Activated CD8-positive, alpha-beta memory T cell treated with anti-CD3 and anti-CD28 coated beads for 1 hour (primary cell): ENCODE measurements around the gene CAPN11.
A peak's percentile ranks its signal among the peaks of the same experiment; 100 is the strongest.

Experiments
- DNase-seq, 2 donors: peaks; one replicate each; pipeline ENCODE4 v3.0.0-alpha.2; 2020; ENCODE audit warnings: low read depth in 1 of 2; ENCODE audit errors: extremely low read depth in 1 of 2

Gene CAPN11

GRCh38 chr6:44152109-44152461 is 6.5 kb upstream of the CAPN11 start:
- no peak for DNase-seq

DNA sequence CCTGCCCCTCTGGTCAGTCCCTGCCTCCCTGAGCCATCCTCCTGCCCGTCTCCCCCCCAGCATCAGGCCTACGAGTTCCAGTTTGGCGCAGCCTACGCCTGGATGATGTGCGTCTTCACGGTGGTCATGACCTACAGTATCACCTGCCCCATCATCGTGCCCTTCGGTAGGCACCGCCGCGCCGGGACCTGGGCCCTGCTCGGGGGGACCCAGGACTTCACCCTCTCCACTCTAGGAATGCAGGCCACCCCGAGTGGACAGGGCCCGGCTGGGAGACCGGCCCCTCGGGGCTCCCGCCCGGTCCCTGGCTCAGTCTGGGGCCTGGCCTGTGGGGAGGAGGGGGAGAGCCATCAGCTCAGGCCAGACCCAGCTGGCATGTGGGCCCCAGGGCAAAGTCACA is 6.1 kb upstream of the CAPN11 start:
- DNase-seq, result no peak

GRCh38 chr6:44154067-44154466 is 4.6 kb upstream of the CAPN11 start:
- no peak for DNase-seq

GRCh38 chr6:44156494-44157151 is 2.0 kb upstream of the CAPN11 start:
- no peak for DNase-seq

GRCh38 chr6:44157152-44157521 is 1.5 kb upstream of the CAPN11 start:
- no peak for DNase-seq

- DNase-seq, result no peak
Measured at GRCh38 chr6:44161997-44162338, 3.3 kb downstream of the CAPN11 start.

- DNase-seq, result no peak
Measured at GRCh38 chr6:44162876-44163625, 4.4 kb downstream of the CAPN11 start.

GRCh38 chr6:44166116-44166515 is 7.5 kb downstream of the CAPN11 start:
- no peak for DNase-seq

- no peak for DNase-seq
Measured at GRCh38 chr6:44166591-44167184, 8.1 kb downstream of the CAPN11 start.

DNA sequence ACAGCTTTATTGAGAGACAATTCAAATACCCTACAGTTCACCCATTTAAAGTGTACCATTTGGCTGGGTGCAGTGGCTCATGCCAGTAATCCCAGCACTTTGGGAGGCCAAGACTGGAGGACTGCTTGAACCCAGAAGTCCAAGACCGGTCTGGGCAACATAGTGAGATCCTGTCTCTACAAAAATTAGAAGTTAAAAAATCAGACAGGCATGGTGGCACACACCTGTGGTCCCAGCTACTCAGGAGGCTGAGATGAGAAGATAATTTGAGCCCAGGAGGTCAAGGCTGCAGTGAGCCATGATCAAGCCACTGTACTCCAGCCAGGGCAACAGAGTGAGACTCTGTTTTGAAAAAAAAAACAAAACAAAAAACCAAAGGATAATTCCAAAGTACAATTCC is 8.9 kb downstream of the CAPN11 start:
- DNase-seq, result no peak

GRCh38 chr6:44169154-44169553 is 10.5 kb downstream of the CAPN11 start:
- DNase-seq, result no peak

DNA sequence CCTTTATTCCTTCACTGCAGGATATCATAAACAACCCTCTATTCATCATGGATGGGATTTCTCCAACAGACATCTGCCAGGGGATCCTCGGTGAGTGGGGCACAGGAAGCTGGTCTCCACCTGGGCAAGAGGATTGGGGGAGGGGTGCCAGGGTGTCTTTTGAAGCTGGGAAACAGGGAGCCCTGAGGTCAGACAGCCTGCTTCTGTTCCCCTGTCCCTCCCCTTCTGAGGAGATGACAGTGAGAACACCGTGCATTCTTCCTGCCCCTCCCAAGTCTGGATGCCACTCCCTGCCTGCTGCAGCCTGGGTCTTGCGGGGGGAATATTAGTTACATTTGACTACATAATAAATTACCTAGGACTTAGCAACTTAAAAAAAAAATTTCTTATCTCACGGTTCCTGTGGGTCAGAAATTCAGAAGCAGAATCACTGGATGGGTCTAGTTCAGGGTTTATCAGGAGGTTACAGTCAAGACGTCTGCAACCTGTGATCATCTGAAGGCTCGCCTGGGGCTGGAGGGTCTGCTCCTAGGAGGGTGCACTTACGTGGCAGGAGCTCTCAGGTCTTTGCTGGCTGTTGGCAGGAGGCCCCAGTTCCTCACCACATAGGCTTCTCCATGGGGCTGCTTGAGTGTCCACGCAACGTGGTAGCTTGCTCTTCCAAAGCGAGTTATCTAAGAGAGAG is 11.4 kb downstream of the CAPN11 start:
- no peak for DNase-seq

GRCh38 chr6:44171899-44172546 is 13.4 kb downstream of the CAPN11 start:
- DNase-seq, result no peak

GRCh38 chr6:44172731-44173500 is 14.3 kb downstream of the CAPN11 start:
- peak; percentile 40 to 69 for DNase-seq

- no peak for DNase-seq
Measured at GRCh38 chr6:44176130-44176761, 17.6 kb downstream of the CAPN11 start.

DNA sequence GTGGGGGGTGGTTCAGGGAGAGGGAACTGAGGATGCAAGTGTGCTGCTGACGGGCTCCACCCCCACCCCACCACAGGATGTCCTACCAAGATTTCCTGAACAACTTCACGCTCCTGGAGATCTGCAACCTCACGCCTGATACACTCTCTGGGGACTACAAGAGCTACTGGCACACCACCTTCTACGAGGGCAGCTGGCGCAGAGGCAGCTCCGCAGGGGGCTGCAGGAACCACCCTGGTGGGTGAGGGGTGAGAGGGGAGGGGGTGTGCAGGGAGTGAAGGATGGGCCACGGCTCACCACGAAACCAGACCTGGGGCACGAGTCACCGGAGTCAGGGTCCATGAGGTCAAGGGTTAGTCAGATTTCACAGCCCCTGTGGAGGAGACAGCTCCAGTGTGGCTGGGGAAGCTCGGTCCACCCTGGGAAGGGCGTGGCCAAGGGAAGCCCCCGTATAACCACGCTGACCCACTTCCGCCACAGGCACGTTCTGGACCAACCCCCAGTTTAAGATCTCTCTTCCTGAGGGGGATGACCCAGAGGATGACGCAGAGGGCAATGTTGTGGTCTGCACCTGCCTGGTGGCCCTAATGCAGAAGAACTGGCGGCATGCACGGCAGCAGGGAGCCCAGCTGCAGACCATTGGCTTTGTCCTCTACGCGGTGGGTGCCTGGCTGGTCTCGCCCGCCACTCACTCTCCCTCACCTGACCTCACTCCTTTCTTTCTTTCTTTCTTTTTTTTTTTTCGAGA is 18.3 kb downstream of the CAPN11 start:
- peak in 1 of 2 donors; percentile 5 for DNase-seq

DNA sequence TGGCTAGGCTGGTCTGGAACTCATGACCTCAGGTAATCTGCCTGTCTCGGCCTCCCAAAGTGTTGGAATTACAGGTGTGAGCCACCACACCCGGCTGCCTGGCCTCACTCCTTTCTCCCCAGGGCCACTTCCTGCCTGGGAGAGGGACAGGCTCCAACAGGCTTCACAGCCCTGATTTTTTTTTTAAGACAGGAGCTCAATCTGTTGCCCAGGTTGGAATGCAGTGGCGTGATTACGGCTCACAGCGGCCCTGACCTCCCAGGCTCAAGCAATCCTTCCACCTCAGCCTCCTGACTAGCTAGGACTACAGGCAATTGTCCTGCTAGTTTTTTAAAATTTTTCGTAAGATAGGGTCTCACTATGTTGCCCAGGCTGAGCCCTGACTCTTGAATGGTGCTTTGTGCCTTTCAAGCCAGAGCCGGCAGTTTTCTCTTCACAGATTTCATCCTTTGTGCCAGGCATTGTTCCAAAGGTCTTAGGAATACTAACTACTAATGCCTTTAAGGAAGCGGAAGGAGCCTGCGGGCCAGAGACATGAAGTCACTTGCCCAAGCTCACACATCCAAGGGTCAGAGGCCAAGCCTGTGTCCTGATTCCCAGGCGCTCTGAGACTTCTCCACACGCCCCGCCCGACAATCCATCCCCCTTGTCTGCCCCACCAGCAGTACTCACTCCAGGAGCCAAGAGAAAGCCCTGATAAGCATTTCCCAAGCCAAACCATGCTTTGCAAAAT is 19.2 kb downstream of the CAPN11 start:
- no peak for DNase-seq

DNA sequence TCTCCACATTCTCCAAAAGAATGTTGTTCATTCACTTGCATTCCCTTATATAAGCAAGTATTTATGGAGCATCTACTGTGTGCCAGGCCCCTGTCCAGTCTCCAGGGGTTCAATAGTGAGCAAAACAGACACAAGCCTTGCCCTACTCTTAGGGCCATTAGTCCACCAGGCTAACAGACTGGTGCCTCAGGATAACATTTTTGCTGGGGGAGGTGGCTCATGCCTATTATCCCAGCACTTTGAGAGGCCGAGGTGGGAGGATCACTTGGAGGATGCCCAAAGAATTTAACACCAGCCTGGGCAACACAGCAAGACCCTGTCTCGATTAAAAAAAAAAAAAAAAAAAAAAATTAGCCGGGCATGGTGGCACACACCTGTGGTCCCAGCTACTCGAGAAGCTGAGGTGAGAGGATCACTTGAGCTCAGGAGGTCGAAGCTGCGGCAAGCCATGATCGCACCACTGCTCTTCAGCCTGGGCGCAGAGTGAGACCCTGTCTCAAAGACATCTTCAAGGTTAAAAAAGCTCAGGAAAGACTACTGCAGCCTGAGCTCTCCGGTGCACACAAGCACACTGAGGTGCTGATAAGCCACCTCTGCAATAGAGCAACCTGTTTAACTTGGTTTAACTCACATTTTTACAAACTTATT is 19.9 kb downstream of the CAPN11 start:
- no peak for DNase-seq
